ENCODE data around the gene OSR1. TPM values are rescaled to one million over a fixed set of nuclear protein-coding genes. Genes with fewer than 3 reads are reported as not detected.
A peak's percentile ranks its signal among the peaks of the same experiment; 100 is the strongest.

The OSR1 gene
- total RNA-seq, 1 experiment from 2014 or later: 2.6 TPM

- CTCF ChIA-PET: no interaction called here
- DNase-seq (ENCODE audit: low read depth, low spot score) (peak; percentile 29), ATAC-seq (peak; percentile 51)
- Histone ChIP-seq H3K9ac (ENCODE audit: low read length) (no peak overlapping the region), H3K4me1 (ENCODE audit: control insufficient read depth in 1 of 2, insufficient read depth in 2 of 2, low read length in 2 of 2) (peaks cover 0 to 10% of the 10 kb centered on the region in 2 experiments; a peak in 2 of 4 replicates), H2AFZ (ENCODE audit: low read depth, low read length, poor library complexity, severe bottlenecking) (no peak overlapping the region), H3K9me2 (ENCODE audit: insufficient read depth) (no peaks in the 10 kb centered on the region), H3K36me3 (ENCODE audit: control insufficient read depth in 1 of 2, insufficient read depth in 2 of 2, low read length in 2 of 2) (no peaks in the 10 kb centered on the region; a peak in 1 of 4 replicates), H4K20me1 (ENCODE audit: insufficient read depth) (no peaks in the 10 kb centered on the region), H3K9me3 (ENCODE audit: control insufficient read depth in 1 of 2, insufficient read depth in 1 of 2, low read depth in 1 of 2, low read length in 2 of 2) (no peaks in the 10 kb centered on the region), H3K27me3 (ENCODE audit: insufficient read depth, low read length) (no peaks in the 10 kb centered on the region), H3K4me3 (replicated peaks in 1 of 2; ENCODE audit: low read depth in 1 of 2, low read length in 2 of 2) (no peak overlapping the region), H3K4me2 (ENCODE audit: low read length) (0 out of 2 replicates have a peak overlapping the region, but pooled peaks have one; percentile 5), H3K79me2 (ENCODE audit: insufficient read depth, low read length) (0 out of 2 replicates have a peak, but pooled peaks cover 5% of the 10 kb centered on the region), H3K27ac (ENCODE audit: low read depth, low read length) (no peak overlapping the region)
- intact Hi-C loops (cut with micrococcal nuclease): loop anchor here (2.0 kb wide), 1 partner anchor 513 kb away; no protein-coding TSS in a partner anchor
- POLR2A ChIA-PET: no interaction called here
- peak; percentile 68 to 89 (median 87) for TF ChIP-seq CTCF (IDR thresholded peaks at IDR 0.05 in 2 of 3, conservative IDR thresholded peaks at IDR 0.05 in 1 of 3; ENCODE audit: borderline replicate concordance in 1 of 3, insufficient read depth in 1 of 3, low read depth in 2 of 3, low read length in 2 of 3)
- TF ChIP-seq, protein P1, sequence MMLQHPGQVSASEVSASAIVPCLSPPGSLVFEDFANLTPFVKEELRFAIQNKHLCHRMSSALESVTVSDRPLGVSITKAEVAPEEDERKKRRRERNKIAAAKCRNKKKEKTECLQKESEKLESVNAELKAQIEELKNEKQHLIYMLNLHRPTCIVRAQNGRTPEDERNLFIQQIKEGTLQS (IDR thresholded peaks at IDR 0.05): no peak
- peak; percentile 83 for TF ChIP-seq RAD21 (IDR thresholded peaks at IDR 0.05; ENCODE audit: low read depth)
- RAD21 ChIA-PET (ENCODE audit: low non-redundant PET in 1 of 2, low total read pairs in 2 of 2, uncharacterized antibody in 2 of 2, unreplicated experiment in 2 of 2): interaction anchor here in 1 of 2 experiments (0.7 kb wide), 1 partner anchor 147 kb away, joined by 3 read pairs; no protein-coding TSS in a partner anchor
- BruUV-seq (replicated peaks): no TSS peak
Observed at GRCh38 chr2:19349911-19350677, 8.3 kb downstream of the OSR1 start.

- ATAC-seq (no peak), DNase-seq (ENCODE audit: low read depth, low spot score) (no peak)
- Histone ChIP-seq H3K9ac (ENCODE audit: low read length) (no peak overlapping the region), H3K4me2 (ENCODE audit: low read length) (peak overlapping the region; percentile 84), H3K9me3 (ENCODE audit: control insufficient read depth in 1 of 2, insufficient read depth in 1 of 2, low read depth in 1 of 2, low read length in 2 of 2) (no peaks in the 10 kb centered on the region), H3K4me3 (replicated peaks in 1 of 2; ENCODE audit: low read depth in 1 of 2, low read length in 2 of 2) (peak overlapping the region in 1 of 2 experiments; percentile 90; a peak in 1 of 4 replicates), H3K4me1 (ENCODE audit: control insufficient read depth in 1 of 2, insufficient read depth in 2 of 2, low read length in 2 of 2) (peaks cover 0 to 10% of the 10 kb centered on the region in 2 experiments; a peak in 2 of 4 replicates), H2AFZ (ENCODE audit: low read depth, low read length, poor library complexity, severe bottlenecking) (no peak overlapping the region), H3K27me3 (ENCODE audit: insufficient read depth, low read length) (no peaks in the 10 kb centered on the region), H3K9me2 (ENCODE audit: insufficient read depth) (no peaks in the 10 kb centered on the region), H3K36me3 (ENCODE audit: control insufficient read depth in 1 of 2, insufficient read depth in 2 of 2, low read length in 2 of 2) (no peaks in the 10 kb centered on the region; a peak in 1 of 4 replicates), H3K79me2 (ENCODE audit: insufficient read depth, low read length) (0 out of 2 replicates have a peak, but pooled peaks cover 5% of the 10 kb centered on the region), H3K27ac (ENCODE audit: low read depth, low read length) (no peak overlapping the region), H4K20me1 (ENCODE audit: insufficient read depth) (no peaks in the 10 kb centered on the region)
- ChIA-PET RAD21 (ENCODE audit: low non-redundant PET in 1 of 2, low total read pairs in 2 of 2, uncharacterized antibody in 2 of 2, unreplicated experiment in 2 of 2) (no interaction called here), CTCF (interaction anchor here (0.6 to 0.8 kb wide), 2 partner anchors 12 to 355 kb away, joined by 3 read pairs; no protein-coding TSS in a partner anchor), POLR2A (no interaction called here)
- BruUV-seq (replicated peaks): no TSS peak
- intact Hi-C loops (cut with micrococcal nuclease): loop anchor here (2.0 kb wide), 1 partner anchor 514 kb away; no protein-coding TSS in a partner anchor
- TF ChIP-seq SP1 (IDR thresholded peaks at IDR 0.05; ENCODE audit: low read depth): no peak
- TF ChIP-seq EZH2 (IDR thresholded peaks at IDR 0.05): no peak
- TF ChIP-seq EGR1 (IDR thresholded peaks at IDR 0.05; ENCODE audit: low read depth): no peak
- no peak for TF ChIP-seq SIN3A (IDR thresholded peaks at IDR 0.05; ENCODE audit: low read depth)
- TF ChIP-seq POLR2AphosphoS5 (IDR thresholded peaks at IDR 0.05; ENCODE audit: low read depth, low read length): no peak
- TF ChIP-seq ELF1 (IDR thresholded peaks at IDR 0.05; ENCODE audit: borderline replicate concordance, low read depth): no peak
- TF ChIP-seq, protein P2, sequence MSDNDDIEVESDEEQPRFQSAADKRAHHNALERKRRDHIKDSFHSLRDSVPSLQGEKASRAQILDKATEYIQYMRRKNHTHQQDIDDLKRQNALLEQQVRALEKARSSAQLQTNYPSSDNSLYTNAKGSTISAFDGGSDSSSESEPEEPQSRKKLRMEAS (IDR thresholded peaks at IDR 0.05): no peak
- TF ChIP-seq TCF7L2 (IDR thresholded peaks at IDR 0.05; ENCODE audit: borderline replicate concordance, extremely low read depth, insufficient read depth, insufficient read length): no peak
- no peak for TF ChIP-seq ZFX (IDR thresholded peaks at IDR 0.05)
- TF ChIP-seq YY1 (IDR thresholded peaks at IDR 0.05; ENCODE audit: extremely low read depth, insufficient replicate concordance, low read depth, low read length): no peak
- no peak for TF ChIP-seq CEBPB (IDR thresholded peaks at IDR 0.05; ENCODE audit: low read depth)
- TF ChIP-seq POLR2A (IDR thresholded peaks at IDR 0.05; ENCODE audit: borderline replicate concordance, extremely low read depth, insufficient read depth, insufficient read length): no peak
- no peak for TF ChIP-seq RAD21 (IDR thresholded peaks at IDR 0.05; ENCODE audit: low read depth)
- TF ChIP-seq FOSL1 (IDR thresholded peaks at IDR 0.05; ENCODE audit: low read depth): no peak
Observed at GRCh38 chr2:19348692-19349091, 9.7 kb downstream of the OSR1 start.

Measured in HCT116 (cell line).